ENCODE results near the gene HLA-DMA. TPM values are rescaled to one million over a fixed set of nuclear protein-coding genes. Genes with fewer than 3 reads are reported as not detected.
A peak's percentile ranks its signal among the peaks of the same experiment; 100 is the strongest.

The HLA-DMA gene
- total RNA-seq, 1 experiment from 2014 or later = 1.9 TPM

DNA sequence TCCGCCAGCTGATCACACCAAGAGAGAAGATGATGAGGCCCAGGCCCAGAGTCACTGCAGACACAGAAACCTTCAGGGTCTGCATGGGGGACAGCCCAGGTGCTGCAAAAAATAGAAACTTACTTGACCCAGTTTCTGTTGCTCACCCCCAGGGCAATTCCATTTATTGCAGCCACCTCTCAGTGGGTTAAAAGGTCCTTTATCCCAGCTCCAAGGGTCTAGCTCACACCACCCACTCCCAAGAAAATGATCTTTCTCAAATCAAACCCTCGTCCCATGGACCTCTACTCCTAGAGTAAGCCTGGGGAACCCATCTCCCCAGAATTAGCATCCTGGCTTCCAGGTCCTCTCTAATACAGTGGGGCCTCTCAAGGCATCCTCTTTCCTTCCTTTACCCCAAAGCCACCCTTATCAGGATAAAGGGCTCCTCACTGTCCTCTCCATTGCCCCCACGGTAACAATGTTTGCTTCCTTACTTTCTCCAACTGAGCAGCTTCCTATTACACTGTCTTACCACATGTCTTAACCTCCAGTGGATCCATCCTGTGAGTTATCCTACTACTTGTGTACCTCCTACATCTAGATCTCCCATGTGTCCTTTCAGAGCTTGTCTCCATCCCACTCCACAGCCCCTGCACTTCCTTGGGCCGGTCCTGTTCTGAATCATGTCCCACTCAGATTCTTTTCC, 17.2 kb downstream of the HLA-DMA start:
- H3K36me3 ChIP-seq (replicated peaks; ENCODE audit: control insufficient read depth, insufficient read depth, low read length) = no peaks in the 10 kb centered on the region
- H3K27me3 ChIP-seq (ENCODE audit: control insufficient read depth, insufficient read depth, low read length) = peaks cover 3% of the 10 kb centered on the region; the same call in 1 of the 2 replicates
- DNase-seq = no peak
- H3K4me3 ChIP-seq (ENCODE audit: insufficient read depth, low read depth, low read length) = no peak overlapping the region

DNA sequence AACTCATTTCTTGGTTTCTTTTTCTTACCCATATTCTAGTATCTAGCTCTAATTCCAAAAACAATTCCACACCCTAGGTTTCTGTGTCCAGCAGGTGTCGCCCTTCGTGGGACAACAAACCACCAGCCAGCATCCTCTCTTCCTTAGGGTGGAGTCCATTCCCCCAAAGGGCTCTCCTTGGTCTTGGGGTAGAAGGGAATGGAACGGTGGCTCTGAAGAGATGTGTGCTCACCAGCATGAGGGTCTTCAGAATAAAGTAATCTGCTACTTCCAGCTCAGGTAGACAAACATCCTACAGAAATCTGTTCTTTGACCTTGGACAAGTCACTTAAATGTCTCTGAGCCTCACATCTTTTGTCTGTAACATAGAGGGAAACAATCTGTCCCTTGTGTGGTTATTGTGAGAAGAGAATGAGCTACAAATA, 19.2 kb downstream of the HLA-DMA start:
- Histone ChIP-seq H3K4me3 (ENCODE audit: insufficient read depth, low read depth, low read length) (no peak overlapping the region), H3K36me3 (replicated peaks; ENCODE audit: control insufficient read depth, insufficient read depth, low read length) (no peaks in the 10 kb centered on the region), H3K27me3 (ENCODE audit: control insufficient read depth, insufficient read depth, low read length) (peaks cover 5% of the 10 kb centered on the region; the same call in 1 of the 2 replicates)
- peak; percentile 72 for DNase-seq

DNA sequence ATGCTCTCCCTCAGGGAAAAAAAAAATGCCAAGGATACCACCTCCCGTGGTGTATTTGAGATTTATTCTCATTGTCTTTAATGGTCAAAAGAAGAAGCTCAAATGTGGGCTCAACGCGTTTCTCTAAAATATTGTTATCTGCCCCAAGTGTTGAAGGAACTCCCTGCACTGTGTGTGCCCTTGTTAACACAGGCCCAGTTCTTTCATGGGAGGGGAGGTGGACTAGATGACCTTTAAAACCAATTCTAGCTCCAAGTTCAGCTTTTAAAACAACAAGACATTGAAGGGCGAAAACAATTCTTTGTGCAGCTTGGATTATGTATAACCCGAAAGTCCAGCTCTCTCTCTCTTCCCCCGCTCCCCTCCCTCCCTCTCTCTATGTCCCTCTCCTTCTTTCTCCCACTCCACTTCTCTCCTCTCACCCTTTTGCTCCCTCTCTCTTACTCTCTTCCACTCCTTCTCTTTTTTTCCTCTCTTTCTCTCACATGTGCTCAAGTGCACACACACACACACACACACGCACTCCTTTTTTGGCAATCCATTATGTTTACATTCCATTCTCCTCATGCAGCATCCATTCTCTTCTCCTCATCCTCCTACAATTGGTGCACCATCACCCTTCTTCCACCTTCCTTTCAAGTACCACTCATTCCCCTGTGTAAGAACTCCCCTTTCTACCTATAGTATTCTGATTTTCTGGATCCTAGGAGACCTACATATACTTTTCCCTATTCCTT, 20.6 kb downstream of the HLA-DMA start:
- DNase-seq = no peak
- no peaks in the 10 kb centered on the region for H3K36me3 ChIP-seq (replicated peaks; ENCODE audit: control insufficient read depth, insufficient read depth, low read length)

DNA sequence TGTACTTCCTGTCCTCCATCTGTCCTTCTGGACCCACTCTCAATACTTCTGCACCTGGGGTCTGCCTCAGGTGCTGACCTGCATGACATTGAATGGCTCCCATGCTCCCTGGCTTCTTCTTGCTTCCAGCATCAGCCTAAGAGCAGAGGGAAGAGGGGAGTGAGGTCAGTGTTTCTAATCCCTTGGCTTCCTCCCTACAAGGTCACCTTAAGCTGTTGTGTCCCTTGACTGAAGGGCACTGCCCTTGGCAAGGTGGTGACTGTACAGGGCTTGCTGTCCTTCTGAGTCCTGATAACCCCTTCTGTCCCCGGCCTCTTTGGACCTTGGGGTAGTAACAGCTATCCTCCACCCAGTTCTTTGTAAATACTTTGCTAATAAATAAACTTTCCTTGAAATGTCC, 21.7 kb downstream of the HLA-DMA start:
- H3K4me3 ChIP-seq (ENCODE audit: insufficient read depth, low read depth, low read length) = no peak overlapping the region
- H3K36me3 ChIP-seq (replicated peaks; ENCODE audit: control insufficient read depth, insufficient read depth, low read length) = no peaks in the 10 kb centered on the region
- H3K27me3 ChIP-seq (ENCODE audit: control insufficient read depth, insufficient read depth, low read length) = peaks cover 3% of the 10 kb centered on the region; the same call in 1 of the 2 replicates
- DNase-seq = no peak

More for the DNA sequence above, 20.6 kb downstream of the HLA-DMA start:
- H3K4me3 ChIP-seq (ENCODE audit: insufficient read depth, low read depth, low read length) = no peak overlapping the region
- peaks cover 3% of the 10 kb centered on the region; the same call in 1 of the 2 replicates for H3K27me3 ChIP-seq (ENCODE audit: control insufficient read depth, insufficient read depth, low read length)

DNA sequence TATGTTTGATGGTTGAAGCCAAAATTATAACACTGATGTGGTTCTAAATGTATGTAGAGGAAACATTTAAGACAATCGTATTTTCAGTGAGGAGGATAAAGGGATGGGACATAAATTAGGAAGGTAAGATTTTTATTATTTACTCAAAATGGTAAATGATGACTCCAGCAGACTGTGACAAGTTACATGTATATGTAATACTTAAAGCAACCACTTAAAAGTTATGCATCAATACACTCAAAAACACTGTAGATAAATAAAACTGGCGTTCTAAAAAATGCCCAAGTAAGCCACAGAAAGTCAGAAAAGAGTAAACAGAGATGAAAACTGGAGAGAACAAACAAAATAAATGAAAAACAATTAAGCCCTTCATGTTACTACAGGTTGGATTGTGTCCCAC, 30.8 kb downstream of the HLA-DMA start:
- no peaks in the 10 kb centered on the region; the same call in 1 of the 2 replicates for H3K27me3 ChIP-seq (ENCODE audit: control insufficient read depth, insufficient read depth, low read length)
- H3K4me3 ChIP-seq (ENCODE audit: insufficient read depth, low read depth, low read length) = no peak overlapping the region
- DNase-seq = no peak
- H3K36me3 ChIP-seq (replicated peaks; ENCODE audit: control insufficient read depth, insufficient read depth, low read length) = no peaks in the 10 kb centered on the region

DNA sequence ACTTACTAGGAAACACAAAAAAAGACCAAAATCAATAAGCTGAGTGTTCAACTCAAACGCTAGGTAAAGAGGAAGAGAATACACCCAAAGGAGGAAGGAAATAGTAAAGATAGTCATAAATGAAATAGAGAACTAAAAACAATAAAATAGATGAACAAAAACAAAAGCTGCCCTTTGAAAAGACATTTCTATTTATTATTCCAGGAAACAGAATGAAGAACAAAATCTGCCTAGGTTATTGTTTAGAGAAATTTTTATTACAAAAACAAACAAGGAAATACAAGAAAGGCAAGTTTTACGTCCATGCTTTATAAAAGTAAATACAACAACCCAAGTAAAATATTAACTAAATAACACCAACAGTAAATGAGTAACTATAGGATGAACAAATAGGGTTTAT, 32.2 kb downstream of the HLA-DMA start:
- DNase-seq = no peak
- H3K27me3 ChIP-seq (ENCODE audit: control insufficient read depth, insufficient read depth, low read length) = no peaks in the 10 kb centered on the region; the same call in 1 of the 2 replicates
- no peaks in the 10 kb centered on the region for H3K36me3 ChIP-seq (replicated peaks; ENCODE audit: control insufficient read depth, insufficient read depth, low read length)
- H3K4me3 ChIP-seq (ENCODE audit: insufficient read depth, low read depth, low read length) = no peak overlapping the region

DNA sequence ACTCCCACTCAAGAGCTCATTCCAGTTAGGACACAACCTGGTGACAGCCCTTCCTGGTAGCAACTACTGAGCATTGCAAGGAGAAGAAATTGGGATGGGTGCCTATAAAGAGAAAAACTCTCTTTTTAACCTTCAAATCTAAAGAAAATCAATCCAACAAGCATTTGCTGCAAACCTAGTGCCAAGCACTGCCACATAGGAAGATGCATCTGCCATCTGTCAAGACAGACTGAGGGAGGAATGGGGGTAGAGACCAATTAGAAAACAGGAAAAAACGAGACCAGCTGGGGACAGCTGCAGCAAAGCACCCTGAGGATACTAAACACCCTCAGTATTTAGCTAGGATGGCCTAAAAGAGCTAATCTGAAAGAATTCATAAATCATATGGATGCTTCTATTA, 39.9 kb downstream of the HLA-DMA start:
- no peak for DNase-seq
- peaks cover 4% of the 10 kb centered on the region; the same call in 1 of the 2 replicates for H3K27me3 ChIP-seq (ENCODE audit: control insufficient read depth, insufficient read depth, low read length)
- no peak overlapping the region for H3K4me3 ChIP-seq (ENCODE audit: insufficient read depth, low read depth, low read length)
- no peaks in the 10 kb centered on the region for H3K36me3 ChIP-seq (replicated peaks; ENCODE audit: control insufficient read depth, insufficient read depth, low read length)

DNA sequence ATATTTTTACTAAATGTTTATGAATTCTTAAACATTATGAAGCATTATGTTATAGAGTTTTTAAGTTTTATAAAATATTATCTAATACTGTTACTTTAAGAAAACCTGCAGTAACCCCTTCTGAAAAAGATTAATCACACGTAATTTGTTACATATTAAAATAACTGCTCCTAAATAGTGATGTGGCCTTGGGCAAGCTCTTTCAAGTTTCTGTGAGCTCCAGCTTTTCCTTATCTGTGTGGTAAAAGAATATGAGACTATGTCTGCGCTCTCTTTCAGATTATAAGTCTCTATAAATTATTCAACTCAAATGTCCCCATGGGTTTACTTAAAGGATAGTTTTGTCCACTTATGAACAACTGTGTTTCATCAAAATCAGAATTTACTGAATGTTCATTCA, 44.0 kb downstream of the HLA-DMA start:
- peaks cover 2% of the 10 kb centered on the region; the same call in 1 of the 2 replicates for H3K27me3 ChIP-seq (ENCODE audit: control insufficient read depth, insufficient read depth, low read length)
- no peak for DNase-seq
- H3K36me3 ChIP-seq (replicated peaks; ENCODE audit: control insufficient read depth, insufficient read depth, low read length) = no peaks in the 10 kb centered on the region
- H3K4me3 ChIP-seq (ENCODE audit: insufficient read depth, low read depth, low read length) = no peak overlapping the region

DNA sequence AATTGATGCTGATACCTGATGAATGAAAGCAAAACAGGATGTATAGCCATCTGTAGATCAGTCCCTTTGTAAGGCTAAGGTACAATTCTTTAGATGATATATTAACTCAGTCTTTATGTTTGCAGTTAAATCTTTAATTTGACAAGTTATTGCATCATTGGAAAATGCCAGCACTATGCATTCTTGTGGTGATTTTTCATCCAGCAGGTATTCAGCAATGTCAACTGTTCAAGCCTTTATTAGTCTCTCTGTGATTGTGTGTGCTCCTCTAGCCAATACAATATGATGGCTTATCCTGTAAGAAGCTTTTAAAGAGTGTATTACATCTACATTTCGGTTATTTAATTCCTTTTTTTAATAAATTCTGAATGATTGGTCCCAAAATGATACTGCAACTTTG, 46.4 kb downstream of the HLA-DMA start:
- Histone ChIP-seq H3K4me3 (ENCODE audit: insufficient read depth, low read depth, low read length) (no peak overlapping the region), H3K36me3 (replicated peaks; ENCODE audit: control insufficient read depth, insufficient read depth, low read length) (no peaks in the 10 kb centered on the region), H3K27me3 (ENCODE audit: control insufficient read depth, insufficient read depth, low read length) (no peaks in the 10 kb centered on the region; the same call in 1 of the 2 replicates)
- no peak for DNase-seq

DNA sequence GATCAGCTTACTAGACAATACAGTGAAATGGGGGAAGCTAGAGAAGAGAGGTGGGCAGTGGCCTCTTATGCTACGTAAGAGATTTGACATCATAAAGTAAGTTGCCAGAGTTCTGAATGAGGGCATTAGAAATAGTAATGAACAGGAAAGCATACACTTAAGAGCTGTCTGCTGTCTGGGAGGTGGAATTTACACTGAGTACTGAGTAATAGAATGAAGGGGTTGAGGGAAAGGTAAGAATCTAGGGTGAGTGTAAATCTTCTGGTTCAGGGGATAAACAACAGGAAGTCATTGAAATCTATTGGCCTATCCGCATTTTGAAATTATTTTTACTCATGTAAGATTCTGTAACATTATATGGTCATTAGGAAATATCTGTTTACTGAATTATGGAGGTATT, 47.8 kb downstream of the HLA-DMA start:
- Histone ChIP-seq H3K4me3 (ENCODE audit: insufficient read depth, low read depth, low read length) (no peak overlapping the region), H3K27me3 (ENCODE audit: control insufficient read depth, insufficient read depth, low read length) (no peaks in the 10 kb centered on the region; the same call in 1 of the 2 replicates), H3K36me3 (replicated peaks; ENCODE audit: control insufficient read depth, insufficient read depth, low read length) (no peaks in the 10 kb centered on the region)
- DNase-seq = no peak

DNA sequence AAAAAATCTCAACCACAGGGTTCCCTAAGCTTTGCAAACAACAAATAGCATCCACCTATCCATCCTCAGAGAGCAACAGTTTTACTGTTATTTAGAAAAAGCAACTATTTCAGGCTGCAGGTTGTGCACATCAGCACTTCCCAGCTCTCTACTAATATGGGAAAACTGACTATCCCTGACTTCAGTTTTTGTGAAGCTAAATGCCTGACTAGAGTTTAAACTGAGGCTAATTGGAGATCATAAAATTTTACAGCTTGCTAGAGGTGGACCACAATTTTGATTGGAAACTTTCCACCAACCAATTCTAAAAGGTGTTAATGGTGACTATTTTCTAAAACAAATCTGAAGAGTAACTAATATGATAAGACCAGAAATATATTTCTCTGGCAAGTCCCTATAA, 48.9 kb downstream of the HLA-DMA start:
- H3K4me3 ChIP-seq (ENCODE audit: insufficient read depth, low read depth, low read length) = no peak overlapping the region
- DNase-seq = no peak
- no peaks in the 10 kb centered on the region for H3K36me3 ChIP-seq (replicated peaks; ENCODE audit: control insufficient read depth, insufficient read depth, low read length)
- H3K27me3 ChIP-seq (ENCODE audit: control insufficient read depth, insufficient read depth, low read length) = no peaks in the 10 kb centered on the region; the same call in 1 of the 2 replicates

Other genes starting within 250 kb of the HLA-DMA start
- gene HLA-DQA2, start 211.7 kb downstream of the HLA-DMA start, total RNA-seq (2014; rRNA removed; shearing (Covaris generic)) = not detected in 2 replicates
- not detected in 2 replicates for gene HLA-DQB2, start 189.6 kb downstream of the HLA-DMA start, total RNA-seq (2014; rRNA removed; shearing (Covaris generic))
- not detected in 2 replicates for gene HLA-DOB, start 136.1 kb downstream of the HLA-DMA start, total RNA-seq (2014; rRNA removed; shearing (Covaris generic))
- gene TAP2, start 114.4 kb downstream of the HLA-DMA start, total RNA-seq (2014; rRNA removed; shearing (Covaris generic)) = 1.1 and 2.7 TPM in 2 replicates
- gene PSMB8, start 109.0 kb downstream of the HLA-DMA start, total RNA-seq (2014; rRNA removed; shearing (Covaris generic)) = 2.6 and 4.6 TPM in 2 replicates
- gene TAP1, start 99.4 kb downstream of the HLA-DMA start, total RNA-seq (2014; rRNA removed; shearing (Covaris generic)) = 1.7 and 2.8 TPM in 2 replicates
- not detected in 2 replicates for gene PSMB9, start 98.9 kb downstream of the HLA-DMA start, total RNA-seq (2014; rRNA removed; shearing (Covaris generic))
- gene HLA-DMB, start 12.1 kb downstream of the HLA-DMA start, total RNA-seq (2014; rRNA removed; shearing (Covaris generic)) = 0.17 and 0.55 TPM in 2 replicates
- gene BRD2, start 15.5 kb upstream of the HLA-DMA start, total RNA-seq (2014; rRNA removed; shearing (Covaris generic)) = 121 and 182 TPM in 2 replicates
- gene HLA-DOA, start 56.5 kb upstream of the HLA-DMA start, total RNA-seq (2014; rRNA removed; shearing (Covaris generic)) = 2.3 and 6.1 TPM in 2 replicates
- 3.6 and 4.9 TPM in 2 replicates for gene HLA-DPA1, start 120.6 kb upstream of the HLA-DMA start, total RNA-seq (2014; rRNA removed; shearing (Covaris generic))
- 27.6 and 29.3 TPM in 2 replicates for gene HLA-DPB1, start 122.9 kb upstream of the HLA-DMA start, total RNA-seq (2014; rRNA removed; shearing (Covaris generic))
- gene COL11A2, start 239.4 kb upstream of the HLA-DMA start, total RNA-seq (2014; rRNA removed; shearing (Covaris generic)) = 0.48 and 0.67 TPM in 2 replicates
- 16.7 and 18.1 TPM in 2 replicates for gene RXRB, start 247.6 kb upstream of the HLA-DMA start, total RNA-seq (2014; rRNA removed; shearing (Covaris generic))
- gene SLC39A7, start 247.8 kb upstream of the HLA-DMA start, total RNA-seq (2014; rRNA removed; shearing (Covaris generic)) = 96.3 and 115 TPM in 2 replicates

Measured in H7 (cell line).